Transverse colon (tissue), 4 donors: ENCODE results near the gene AIG1.

Experiments
- POLR2AphosphoS5 ChIP-seq, 3 donors: sonication (generic); formaldehyde crosslinking; IDR thresholded peaks; one replicate each; pipeline ENCODE4 v1.6.1; 2016; ENCODE audit warnings: antibody characterized with exemption in 3 of 3
- TF ChIP-seq, protein P1 (sequence below), 5 experiments: fragments of 200-600 bp in 3 of 5; fragments of 450-650 bp in 2 of 5; sonication (generic) in 3 of 5; IDR thresholded peaks; 1 replicate in 2 of 5; 2 replicates in 3 of 5; pipeline ENCODE4 v1.5.1; 2016 to 2017; ENCODE audit warnings: antibody characterized with exemption in 5 of 5, inconsistent platforms in 3 of 5, mild to moderate bottlenecking in 2 of 5, moderate library complexity in 1 of 5

DNA sequence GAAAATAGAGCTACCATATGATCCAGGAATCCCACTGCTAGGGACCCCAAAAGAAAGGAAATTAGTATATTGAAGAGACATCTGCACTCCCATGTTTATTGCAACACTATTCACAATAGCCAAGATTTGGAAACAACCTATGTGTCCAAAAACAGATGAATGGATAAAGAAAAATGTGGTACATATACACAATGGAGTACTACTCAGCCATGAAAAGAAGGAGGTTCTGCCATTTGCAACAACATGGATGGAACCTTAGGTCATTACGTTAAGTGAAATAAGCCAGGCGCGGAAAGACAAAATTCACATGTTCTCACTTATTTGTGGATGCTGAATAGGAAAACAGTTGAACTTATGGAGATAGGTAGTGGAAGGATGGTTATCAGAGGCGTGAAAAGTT is 252.5 kb downstream of the AIG1 start:
- TF ChIP-seq, protein P1, sequence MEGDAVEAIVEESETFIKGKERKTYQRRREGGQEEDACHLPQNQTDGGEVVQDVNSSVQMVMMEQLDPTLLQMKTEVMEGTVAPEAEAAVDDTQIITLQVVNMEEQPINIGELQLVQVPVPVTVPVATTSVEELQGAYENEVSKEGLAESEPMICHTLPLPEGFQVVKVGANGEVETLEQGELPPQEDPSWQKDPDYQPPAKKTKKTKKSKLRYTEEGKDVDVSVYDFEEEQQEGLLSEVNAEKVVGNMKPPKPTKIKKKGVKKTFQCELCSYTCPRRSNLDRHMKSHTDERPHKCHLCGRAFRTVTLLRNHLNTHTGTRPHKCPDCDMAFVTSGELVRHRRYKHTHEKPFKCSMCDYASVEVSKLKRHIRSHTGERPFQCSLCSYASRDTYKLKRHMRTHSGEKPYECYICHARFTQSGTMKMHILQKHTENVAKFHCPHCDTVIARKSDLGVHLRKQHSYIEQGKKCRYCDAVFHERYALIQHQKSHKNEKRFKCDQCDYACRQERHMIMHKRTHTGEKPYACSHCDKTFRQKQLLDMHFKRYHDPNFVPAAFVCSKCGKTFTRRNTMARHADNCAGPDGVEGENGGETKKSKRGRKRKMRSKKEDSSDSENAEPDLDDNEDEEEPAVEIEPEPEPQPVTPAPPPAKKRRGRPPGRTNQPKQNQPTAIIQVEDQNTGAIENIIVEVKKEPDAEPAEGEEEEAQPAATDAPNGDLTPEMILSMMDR (IDR thresholded peaks at IDR 0.05) = no peak
- no peak for TF ChIP-seq POLR2AphosphoS5 (IDR thresholded peaks at IDR 0.05)
